NCI-H1436 (cell line): ENCODE measurements around the gene SPINT2.
A peak's percentile ranks its signal among the peaks of the same experiment; 100 is the strongest.
"Not testable (repeated sequence)": the region's sequence is repeated elsewhere in the genome, so short reads cannot be mapped to it uniquely, and the experiment has no call there.

Experiments used
- DNase-seq: peaks from one replicate; lab custom pipeline; 2025; lab: John Stamatoyannopoulos, UW

SPINT2 gene

DNA sequence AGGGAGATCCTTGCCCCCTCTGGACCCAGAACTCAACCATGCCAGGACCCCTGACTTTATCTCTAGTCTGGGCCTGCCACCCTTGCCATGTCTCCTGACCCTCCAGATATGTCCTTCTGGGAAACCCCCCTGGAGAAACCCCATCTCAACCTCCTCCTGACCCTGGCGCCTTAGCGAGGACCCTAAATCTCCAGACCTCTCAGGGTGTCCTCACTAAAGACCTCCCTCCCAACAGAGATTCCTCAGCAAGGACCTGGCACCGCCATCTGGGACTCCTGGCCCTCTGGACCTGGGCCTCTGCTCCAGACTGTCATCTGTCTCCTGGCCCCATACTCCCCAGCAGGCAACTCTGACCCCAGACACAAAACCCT, 56.6 kb downstream of the SPINT2 start:
- DNase-seq, result no peak

DNA sequence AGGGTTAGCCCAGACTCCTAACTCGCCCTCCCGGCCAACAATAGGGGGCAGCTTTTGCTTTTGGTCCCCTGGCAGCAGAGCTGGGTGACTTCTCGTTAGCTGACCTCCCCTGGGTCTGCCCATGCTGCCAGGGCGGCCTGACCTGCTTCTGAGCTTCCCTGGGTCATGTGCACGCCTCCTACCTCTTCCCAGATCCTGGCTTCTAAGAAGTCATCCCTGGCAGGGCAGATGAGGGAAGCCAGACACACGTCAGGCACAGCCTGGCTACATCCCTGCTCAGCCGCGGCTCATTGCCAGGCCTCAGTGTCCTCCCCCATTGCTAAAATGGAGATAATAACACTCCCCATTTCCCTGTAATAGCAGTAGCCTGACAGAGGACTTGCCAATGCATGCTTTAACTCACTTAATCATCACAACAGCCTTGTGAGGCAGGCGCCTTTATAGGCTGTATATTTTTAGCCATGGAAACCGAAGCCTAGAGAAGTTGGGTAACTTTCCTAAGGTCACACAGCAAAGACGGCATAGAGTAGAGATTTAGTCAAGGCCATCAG, 57.3 kb downstream of the SPINT2 start:
- DNase-seq, result no peak

DNA sequence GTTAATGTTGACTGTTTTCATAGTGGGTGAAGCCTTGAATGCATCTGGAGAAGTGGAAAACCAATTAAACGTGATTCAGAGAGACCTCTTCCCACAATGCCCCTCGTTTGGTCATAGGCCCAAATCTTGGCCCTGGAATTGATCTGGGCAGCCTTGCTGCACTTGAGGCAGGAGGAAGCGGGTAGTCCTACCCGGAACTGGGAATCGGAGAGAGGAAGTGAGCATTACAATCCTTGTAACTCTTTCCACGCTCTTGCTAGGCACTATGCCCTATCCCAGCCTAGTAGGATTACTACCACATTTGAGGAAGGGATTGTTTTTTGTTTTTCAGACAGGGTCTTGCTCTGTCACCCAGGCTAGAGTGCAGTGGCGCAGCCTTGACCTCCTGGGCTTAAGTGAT, 58.9 kb downstream of the SPINT2 start:
- no peak for DNase-seq

DNA sequence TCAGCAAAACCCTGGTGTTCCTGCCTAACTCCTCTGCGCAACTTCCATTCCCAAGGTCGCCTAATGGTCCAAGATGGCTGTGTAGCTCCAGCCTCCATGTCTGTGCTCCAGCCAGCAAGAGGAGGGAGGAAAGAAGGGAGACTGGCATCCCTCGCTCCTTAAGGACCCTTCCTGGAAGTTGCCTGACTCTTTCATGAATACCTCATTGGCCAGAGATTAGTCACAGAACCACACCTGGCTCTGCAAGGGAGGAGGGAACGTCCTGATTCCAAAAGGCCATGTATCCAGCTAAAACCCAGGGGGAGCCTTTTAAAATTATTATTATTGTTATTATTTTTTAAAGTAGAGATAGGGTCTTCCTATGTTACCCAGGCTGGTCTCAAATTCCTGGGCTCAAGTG, 60.1 kb downstream of the SPINT2 start:
- DNase-seq, result no peak

DNA sequence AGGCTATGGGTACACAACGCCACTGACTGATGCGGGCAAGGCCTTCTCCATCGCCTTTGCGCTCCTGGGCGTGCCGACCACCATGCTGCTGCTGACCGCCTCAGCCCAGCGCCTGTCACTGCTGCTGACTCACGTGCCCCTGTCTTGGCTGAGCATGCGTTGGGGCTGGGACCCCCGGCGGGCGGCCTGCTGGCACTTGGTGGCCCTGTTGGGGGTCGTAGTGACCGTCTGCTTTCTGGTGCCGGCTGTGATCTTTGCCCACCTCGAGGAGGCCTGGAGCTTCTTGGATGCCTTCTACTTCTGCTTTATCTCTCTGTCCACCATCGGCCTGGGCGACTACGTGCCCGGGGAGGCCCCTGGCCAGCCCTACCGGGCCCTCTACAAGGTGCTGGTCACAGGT, 62.2 kb downstream of the SPINT2 start:
- DNase-seq, result no peak

DNA sequence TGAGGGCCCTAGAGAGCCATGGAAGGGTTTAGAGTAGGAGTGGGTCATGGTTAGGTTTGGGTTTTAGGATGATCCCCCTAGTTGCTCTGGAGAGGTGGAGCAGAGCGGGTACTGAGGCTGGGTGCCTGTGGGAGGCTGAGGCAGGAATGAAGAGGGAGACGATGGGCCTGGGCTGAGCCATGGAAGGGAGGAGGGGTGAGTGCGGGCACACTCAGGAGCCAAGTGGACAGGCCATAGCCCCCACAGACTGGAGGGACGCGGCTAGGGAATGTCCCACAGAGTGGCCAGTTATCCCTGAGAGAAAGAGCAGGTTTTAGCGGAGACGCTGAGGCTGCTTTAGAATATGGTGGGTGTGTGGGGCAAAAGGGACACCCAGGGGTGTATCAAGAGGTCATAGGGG, 65.3 kb downstream of the SPINT2 start:
- no peak for DNase-seq

DNA sequence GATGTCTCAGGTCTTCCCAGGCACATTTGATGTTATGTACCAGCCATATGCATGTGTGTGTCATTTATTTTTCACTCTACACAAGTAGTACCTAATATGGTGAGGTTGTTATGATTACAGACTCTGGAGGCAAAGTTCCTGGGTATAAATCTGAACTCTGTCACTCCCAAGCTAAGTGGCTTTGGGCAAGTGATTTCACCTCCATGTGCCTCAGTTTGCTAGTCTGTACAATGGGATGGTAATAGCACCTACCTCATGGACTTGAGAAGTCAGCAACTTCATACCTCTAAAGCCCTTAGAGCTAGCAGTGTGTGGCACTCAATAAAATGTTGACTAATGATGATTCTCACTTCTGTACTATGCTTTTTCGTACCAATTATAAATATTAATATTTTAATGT, 67.4 kb downstream of the SPINT2 start:
- DNase-seq, result no peak

DNA sequence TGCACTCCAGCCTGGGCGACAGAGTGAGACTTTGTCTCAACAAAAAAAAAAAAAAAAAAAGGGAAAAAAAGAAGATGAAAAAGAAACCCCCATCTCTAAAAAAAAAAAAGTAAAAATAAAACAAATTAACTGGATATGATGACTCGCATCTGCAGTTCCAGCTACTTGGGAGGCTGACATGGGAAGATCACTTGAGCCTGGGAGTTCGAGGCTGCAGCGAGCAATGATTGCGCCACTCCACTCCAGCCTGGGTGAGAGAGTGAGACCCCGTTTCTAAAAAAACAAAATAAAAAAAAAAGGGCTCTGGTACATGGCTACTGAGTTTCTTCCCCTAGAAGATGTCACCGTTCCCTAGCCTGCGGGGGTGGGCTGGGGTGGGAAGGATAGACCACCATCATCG, 68.9 kb downstream of the SPINT2 start:
- no peak for DNase-seq

DNA sequence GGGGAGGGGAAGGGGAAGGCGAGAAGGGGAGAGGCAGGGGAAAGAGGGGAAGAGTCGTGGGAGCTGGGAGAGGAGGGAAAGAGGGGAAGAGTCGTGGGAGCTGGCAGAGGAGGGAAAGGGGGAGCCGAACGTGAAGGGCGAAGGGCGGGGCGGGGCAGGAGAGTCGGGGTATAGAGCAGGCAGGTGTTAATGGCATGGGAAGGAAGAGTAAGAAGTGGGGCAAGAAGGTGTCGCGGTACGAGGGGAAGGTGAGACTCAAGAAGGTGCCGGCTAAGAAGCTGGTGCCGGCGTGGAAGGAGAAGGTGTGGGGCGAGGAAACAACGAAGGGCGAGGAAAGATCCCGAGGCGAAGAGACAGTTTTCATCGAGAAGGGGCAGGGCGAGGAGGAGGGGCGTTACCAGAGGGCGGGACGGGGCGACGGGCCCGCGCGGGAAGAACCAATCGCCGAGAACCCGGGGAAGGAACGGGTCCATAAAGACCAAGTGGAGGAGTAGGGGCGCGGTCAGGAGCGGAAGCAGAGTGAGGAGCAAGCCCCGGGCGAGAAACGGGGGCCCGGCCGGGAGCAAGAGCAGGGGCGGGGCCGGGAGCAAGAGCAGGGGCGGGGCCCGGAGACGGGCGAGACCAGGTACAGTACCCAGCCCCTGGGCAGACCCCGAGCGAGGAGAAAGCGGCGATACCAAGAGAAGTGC, 71.7 kb downstream of the SPINT2 start:
- peak; percentile 96 for DNase-seq

DNA sequence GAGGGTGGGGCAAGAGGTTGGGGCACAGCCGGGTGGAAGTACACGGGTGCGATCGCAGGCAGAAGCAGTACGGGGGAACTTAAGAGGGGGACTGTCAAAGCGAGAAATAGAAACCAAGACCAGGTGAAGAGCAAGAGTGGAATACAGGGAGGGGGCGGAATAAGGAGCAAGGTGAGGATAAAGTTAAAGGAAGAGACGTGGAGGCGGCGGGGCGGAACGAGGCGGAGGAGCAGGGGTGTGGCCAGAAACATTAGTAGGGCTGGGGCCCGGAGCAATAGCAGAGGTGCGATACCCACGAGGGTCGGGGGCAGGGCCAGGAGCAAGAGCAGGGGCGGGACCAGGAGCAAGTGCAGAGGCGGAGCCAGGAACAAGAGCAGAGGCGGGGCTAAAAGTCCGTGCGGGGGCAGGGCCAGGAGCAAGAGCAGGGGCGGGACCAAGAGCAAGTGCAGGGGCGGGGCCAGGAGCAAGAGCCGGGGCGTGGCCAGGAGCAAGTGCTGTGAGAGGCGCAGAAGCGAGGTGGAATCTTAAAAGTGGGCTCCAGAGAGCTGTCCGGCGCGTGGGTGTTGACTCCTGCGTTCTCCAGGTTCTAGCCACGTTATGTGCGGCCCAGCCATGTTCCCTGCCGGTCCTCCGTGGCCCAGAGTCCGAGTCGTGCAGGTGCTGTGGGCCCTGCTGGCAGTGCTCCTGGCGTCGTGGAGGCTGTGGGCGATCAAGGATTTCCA, 72.4 kb downstream of the SPINT2 start:
- DNase-seq, result peak; percentile 96

DNA sequence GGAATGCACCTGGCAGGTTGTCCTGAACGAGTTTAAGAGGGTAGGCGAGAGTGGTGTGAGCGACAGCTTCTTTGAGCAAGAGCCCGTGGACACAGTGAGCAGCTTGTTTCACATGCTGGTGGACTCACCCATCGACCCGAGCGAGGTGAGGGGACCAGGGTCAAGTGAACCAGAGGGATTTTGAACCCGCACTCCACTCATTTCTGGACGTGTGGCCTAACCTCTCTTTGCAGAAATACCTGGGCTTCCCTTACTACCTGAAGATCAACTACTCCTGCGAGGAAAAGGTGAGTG, 72.9 kb downstream of the SPINT2 start:
- no peak for DNase-seq

DNA sequence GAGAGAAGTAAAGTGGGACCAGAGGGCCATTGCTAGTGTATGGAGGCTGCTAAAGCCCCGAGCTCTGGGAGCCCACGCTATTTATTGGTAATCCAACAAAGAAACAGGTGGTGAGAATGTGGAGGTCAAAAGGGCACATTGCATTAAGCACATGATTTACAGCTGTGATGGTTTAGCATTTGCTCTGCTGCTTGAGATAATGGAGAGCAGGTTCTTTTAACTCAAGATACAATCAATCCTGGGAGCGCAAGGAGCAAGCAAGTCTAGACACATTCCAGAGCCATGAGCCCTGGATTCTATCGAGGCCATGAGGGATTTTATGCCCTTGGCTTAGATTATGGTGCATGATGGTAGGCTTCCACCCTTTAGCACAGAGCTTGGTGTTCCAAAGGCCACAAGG, 74.6 kb downstream of the SPINT2 start:
- DNase-seq, result not testable (repeated sequence)

DNA sequence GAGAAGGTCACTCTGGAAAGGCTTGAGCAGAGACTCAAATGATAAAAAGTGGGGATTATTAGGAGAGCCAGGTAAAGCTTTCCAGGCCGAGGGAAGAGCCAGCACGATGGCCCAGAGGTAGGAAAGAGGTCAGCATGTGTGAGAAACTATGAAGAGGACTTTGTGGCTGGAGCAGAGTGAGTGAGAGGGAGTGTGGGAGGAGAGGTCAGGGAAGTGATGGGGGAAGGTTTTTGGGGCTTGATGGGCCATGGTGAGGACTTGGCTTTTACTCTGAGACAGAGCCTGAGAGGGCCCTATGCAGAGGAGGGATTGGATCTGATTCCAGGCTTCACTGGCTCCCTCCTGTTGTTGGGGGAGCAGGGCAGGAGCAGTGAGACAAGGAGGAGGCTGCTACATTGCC, 76.6 kb downstream of the SPINT2 start:
- DNase-seq, result no peak
